ENCODE results near the gene CBL.

CBL gene

DNA sequence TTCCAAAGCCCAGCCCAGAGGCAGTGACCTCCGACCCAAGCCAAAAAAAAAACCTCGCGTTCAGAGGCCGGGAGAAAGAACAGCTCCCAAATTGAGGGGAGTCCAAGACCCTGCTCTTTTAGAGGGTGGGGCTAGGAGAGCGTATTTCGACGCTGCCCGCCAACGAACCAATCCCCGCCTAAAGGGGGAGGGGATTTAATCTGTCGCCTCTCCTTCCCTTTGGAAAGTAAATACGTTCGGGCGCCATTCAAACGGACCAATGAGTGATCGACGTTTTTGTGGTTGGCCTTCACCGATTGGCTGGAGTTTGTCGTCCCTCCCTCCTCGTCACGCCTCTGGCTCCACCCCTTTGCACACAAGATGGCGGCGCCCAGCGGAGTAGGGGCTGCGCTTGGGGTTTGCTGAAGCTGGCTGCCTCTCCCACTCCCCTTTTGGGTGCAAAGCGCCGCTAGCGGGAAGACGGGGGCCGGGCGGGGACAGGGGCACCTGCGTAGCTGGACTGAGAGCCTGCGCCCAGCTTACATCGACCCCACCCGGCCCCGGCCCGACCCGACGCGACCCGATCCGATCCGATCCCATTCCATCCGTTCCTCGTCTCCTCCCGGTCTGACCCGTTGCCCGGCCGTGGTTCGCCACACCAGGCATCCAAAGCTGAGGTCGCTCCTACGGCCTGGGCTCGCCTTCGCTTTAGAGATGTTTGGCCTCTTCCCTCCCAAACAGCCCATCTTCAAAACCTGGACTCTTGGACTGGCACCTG is 128.2 kb downstream of the CBL start, which contains the start of gene RNF26:
Gene RNF26 (plus strand): TSS at position 354 of the 757 bp plus-strand sequence. CDS start 596 bp downstream, outside the sequence.
- DNase-seq (ENCODE audit: low read depth): peak; percentile 99

DNA sequence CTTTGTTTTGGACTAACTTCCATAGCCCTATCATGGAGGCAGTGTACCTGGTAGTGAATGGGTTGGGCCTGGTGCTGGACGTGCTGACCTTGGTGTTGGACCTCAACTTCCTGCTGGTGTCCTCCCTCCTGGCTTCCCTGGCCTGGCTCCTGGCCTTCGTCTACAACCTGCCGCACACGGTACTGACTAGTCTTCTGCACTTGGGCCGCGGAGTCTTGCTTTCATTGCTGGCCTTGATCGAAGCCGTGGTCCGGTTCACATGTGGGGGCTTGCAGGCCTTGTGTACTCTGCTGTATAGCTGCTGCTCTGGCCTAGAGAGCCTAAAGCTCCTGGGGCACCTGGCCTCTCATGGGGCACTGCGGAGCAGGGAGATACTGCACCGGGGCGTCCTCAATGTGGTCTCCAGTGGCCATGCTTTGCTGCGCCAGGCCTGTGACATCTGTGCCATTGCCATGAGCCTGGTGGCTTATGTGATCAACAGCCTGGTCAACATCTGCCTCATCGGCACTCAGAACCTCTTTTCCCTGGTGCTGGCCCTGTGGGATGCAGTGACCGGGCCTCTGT is 129.0 kb downstream of the CBL start:
- DNase-seq (ENCODE audit: low read depth): peak; percentile 23

DNA sequence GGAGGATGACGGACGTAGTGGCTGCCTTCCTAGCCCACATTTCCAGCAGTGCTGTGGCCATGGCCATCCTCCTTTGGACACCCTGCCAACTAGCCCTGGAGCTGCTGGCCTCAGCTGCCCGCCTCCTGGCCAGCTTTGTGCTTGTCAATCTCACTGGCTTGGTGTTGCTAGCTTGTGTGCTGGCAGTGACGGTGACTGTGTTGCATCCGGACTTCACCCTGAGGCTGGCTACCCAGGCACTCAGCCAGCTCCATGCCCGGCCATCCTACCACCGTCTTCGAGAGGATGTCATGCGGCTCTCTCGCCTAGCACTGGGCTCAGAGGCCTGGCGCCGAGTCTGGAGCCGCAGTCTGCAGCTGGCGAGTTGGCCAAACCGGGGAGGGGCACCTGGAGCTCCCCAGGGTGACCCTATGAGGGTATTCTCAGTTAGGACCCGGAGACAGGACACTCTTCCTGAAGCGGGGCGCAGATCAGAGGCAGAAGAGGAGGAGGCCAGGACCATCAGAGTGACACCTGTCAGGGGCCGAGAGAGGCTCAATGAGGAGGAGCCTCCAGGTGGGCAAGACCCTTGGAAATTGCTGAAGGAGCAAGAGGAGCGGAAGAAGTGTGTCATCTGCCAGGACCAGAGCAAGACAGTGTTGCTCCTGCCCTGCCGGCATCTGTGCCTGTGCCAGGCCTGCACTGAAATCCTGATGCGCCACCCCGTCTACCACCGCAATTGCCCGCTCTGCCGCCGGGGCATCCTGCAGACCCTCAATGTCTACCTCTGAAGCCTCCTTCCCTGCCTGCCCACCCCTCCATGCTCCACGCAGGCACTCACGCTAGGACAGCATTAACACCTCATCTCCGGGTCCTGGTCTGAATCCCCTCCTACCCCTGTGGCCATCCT is 129.8 kb downstream of the CBL start:
- no peak for DNase-seq (ENCODE audit: low read depth)

DNA sequence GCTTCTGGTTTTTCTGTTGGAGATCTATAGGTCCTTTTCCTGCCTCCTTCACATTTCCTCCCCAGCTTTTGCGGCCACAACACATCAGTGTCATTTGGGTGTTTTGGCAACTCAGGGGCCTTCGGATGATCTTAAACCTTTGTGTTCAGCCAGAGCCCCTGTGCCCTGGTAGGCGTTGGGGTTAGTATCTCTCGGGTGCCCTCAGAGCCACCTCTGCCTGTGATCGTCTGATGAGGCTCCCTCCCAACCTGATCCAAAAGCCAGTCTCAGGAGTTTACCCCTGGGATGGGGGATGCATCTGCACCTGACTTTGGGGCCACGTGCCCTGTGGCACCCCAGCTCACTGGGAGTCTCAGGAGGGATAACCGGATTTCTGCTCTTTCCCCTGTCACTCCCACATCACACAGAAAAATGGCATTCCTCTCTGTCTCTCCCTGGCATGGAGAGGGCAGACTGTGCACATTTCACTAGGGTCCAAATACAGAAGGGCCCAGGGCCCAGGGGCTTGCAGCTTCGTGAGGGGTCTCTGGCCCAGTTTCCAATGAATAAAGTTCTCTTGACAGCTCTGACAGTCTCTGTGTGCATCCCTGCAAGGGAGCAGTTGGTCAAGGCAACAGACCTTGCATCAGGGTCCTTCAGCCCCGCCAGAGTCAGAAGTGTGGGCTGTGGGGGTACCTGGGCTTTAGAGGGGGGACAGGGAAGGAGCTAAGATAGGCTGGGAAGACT is 130.8 kb downstream of the CBL start:
- DNase-seq (ENCODE audit: low read depth): no peak

DNA sequence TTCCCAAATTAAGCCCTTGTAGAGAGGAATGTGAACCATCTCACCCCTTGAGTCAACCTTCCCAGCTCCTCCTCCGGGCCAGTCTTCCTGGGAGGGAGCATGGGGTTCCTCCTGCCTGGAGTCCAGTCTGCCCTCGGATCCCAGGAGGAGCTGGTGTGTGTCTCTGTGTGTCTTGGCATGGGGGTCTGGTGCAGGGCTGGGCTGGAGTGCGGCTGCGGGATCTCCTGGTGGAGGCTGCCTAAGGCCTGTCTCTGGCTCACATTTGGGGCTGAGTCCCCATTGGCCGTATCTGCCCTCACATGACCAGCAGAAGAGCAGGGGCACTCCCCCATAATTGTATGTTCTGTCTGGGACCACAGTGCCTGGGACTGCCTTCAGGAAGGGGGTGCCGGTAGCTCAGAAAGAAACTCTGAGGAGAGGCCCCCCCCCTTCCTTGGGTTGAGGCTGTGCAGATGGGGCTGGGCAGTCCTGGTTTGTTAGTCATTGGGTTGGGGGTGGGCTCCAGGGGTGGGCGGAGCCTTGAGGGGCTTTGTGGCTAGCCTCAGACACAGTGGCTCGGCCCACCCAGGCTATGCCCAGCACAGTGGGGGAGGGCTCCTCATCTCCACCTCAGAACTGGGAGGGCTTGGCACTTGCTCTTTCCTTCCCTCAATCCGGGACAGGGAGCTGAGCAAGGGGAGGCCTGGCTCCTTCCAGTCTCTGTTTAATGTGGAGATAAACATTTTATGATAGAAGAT is 131.6 kb downstream of the CBL start:
- peak; percentile 66 for DNase-seq (ENCODE audit: low read depth)

DNA sequence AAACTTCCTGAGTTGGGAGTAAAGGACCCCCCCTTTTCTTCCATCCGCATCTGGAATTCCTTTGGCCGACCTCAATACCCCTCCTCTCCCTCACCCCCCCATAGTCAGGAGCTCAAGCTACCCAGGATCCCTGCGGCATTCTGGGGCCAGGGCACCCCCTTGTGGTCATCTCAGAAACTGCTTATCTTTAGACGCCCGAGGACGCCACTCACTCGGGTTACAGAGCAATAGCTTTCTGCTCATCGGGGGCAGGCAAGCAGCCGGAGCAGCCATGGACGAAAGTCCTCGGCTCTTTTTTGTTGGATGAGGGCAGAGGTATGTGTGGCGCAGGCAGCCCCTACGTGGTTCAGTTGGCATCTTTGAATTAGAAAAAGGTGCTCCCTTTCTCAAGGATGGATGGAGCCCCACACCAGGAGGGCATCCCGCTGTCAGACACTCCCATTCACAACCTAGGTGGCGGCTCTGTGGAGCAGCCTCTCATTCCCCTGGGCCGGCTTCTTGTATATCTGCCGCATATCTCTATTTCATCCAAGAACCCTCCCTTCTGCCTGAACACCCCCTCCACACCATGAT is 132.3 kb downstream of the CBL start:
- DNase-seq (ENCODE audit: low read depth): peak; percentile 82

DNA sequence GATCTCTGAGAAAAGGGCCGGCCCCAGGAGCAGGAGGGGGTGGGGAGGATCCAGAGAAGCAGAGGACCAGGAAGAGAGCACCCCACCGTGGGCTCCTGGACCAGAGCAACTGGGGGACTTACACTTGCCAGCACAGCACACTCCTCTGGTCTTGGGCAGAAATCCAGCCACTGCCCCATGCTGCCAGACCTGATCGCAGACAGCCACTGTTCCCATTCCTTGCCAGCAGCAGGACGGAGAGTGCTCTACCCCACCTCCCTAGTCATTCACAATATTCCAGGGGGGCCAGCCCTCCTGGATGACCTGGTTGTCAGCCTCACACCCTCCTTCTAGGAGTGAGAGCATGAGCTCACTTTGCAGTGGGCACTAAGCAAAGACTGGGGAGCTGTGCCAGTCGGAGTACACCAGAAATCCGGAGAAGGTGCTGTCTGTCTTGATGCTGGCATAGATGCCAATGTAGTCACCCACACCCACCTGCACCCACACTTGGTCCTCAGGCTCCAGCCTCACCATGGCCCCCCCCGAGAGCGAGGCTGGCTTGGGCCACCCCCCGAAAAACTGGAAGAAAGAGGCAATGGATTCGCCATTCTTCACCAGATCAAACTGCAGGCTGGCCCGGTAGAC is 132.9 kb downstream of the CBL start:
- no peak for DNase-seq (ENCODE audit: low read depth)

DNA sequence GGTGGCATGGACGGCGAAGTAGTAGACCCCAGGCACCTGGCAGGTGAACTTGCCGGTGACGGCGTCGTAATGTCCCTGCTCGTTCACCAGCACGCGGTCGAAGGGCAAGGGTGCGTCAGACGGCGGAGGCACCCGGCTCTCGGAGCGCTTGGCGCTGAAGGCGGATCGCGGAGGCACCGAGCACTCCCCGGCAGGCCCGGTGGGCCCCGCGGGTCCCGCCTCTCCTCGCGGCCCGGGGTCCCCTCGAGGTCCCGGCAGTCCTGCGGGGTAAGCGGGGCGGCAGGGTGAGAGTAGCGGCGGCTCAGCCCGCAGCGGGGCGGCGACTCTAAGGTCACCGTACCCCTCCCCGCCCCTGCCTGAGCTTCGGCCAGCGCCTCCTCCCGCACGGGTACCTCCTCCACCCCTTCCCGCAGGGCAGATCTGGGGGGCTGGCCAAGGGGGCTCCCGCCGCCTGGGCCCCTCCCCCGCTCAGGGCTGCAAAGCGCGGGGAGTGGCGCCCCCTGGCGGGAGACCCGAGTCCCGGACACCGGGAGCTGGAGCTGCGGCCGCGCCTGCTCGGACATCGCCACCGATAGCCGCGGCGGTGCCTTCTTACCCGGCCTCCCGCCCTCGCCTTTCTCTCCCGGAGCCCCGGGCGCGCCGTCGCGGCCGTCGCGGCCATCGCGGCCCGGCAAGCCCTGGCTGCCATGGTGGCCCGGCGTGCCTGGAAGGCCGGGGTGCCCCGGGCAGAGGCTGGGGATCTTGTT is 133.6 kb downstream of the CBL start:
- DNase-seq (ENCODE audit: low read depth): peak; percentile 62

DNA sequence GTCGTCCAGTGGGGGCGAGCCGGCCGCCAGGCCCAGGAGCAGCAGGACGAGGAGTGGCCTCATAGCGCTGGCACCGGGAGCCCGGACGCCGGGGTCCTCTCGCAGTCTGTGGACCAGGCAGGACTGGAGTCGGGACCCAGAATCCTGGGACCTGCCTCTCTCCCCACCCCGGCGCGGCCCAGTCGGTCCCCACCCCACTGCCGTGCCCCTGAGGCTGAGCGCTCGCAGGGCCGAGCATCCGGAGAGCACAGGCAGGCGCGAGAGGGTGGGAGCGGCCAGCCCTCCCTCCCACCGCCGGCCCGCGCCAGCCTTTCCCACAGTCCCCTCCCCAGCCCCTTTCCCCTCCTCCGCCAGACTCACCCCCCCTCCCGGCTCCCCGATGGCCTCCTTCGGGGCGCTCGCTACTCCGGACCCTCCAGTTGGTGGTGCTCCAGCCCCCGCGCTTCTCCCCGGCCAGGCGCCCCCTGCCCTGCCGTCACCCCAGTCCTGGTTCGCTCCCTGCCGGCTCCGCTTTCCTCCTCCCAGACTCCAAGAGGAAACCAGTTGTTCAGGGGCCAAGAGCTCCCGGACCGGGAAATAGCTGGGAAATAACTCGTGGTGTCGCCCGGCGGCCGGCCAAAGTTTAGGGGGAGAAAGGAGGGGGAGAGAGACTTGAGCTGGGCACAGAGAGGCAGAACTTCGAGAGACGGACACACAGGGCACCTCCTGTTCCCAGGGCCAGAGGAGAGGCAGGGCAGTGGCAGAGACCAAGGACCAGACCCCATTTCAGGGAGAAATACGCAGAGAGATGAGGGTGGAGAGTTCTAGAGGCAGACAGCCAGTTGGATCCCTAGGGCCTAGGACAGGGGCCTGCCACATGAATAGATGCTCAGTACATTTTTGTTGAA is 134.4 kb downstream of the CBL start, which contains the start of gene C1QTNF5:
Gene C1QTNF5 (minus strand): TSS at position 549 of the 887 bp plus-strand sequence. CDS start 486 bp downstream, at position 63.
- peak; percentile 44 for DNase-seq (ENCODE audit: low read depth)

DNA sequence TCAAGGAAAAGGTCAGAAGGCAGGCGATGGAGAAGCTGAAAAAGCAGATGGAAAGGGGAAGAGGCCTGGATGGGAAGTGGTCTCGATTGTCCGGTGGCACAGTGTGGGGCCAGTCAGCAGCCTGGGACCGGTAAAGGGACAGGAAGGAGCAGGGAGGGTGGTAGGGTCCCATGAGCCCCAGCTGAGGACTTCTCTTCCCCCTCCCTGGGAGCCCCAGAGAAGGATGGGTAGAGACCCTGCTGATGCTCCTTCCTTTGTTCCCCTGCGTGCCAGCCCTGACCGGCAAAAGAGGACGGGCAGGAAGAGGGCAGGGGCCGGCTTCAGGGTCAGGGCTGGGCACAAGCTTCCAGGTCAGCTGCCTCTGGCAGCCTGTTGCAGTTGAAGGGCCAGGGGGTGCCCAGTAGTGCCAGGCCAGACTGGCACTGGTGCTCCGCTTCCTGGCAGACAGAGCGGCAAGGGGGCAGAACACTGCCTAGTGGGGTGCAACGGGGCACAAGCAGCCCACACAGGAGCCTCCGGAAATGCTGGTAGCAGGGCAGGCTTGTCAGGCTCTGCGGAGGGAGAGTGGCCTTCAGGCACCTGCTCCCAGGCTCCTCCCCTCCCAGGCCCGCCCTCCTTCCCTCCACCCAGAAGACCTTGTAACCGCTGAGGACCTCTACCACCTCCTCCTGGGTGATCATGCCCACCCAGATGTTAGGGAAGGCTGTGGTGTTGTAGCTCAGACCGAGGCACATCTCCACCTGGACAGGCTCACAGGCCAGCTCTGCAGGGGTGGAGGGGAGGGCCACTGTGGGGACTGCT is 135.3 kb downstream of the CBL start:
- no peak for DNase-seq (ENCODE audit: low read depth)

DNA sequence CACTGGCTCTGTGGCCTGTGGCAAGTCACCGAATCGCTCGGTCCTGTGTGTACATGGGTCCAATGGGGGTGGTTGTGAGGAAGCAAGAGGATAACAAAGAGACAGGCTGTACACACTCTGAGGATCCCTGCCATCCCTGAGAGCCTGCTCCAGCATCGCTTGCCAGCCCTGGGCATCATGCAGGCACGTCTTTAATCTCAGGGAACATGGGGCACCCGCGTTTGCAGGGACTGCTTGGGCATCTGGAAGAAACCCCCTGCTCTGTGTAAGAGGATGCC is 135.8 kb downstream of the CBL start:
- no peak for DNase-seq (ENCODE audit: low read depth)

DNA sequence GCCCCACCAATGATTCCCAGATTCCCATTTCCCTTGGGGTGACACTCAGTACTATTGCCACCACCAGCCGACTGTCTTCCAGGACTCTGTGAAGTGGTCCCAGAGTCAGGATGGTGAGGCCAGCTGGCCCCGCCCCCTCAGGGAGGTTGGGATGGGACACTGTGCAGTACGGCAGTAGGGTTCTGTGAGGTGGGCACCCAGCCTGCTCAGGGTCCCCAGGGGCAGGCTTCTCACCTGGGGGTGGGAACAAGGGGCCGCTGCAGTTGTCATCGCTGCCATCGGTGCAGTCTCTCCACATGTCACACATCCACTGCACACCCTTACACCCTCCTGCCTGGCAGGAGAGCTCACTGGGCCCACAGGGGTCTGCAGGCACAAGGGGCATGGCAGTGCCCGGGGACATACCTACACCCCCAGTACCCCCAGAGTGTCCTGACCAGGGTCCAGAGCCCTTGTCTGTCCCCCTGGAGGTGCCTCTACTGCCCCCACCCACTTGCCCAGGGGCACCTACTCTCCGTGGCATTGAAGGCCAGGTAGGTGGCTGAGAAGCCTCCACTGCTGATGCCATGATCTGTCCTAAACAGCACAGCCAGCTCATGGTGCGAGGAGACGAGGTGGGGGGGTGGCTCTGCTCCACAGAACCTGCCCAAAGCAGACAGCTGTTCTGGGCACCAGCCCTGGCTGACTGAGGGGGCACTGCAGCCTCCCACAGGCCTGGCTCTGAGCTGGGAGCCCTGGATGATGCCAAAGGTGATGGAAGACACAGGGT is 136.4 kb downstream of the CBL start:
- DNase-seq (ENCODE audit: low read depth): no peak

DNA sequence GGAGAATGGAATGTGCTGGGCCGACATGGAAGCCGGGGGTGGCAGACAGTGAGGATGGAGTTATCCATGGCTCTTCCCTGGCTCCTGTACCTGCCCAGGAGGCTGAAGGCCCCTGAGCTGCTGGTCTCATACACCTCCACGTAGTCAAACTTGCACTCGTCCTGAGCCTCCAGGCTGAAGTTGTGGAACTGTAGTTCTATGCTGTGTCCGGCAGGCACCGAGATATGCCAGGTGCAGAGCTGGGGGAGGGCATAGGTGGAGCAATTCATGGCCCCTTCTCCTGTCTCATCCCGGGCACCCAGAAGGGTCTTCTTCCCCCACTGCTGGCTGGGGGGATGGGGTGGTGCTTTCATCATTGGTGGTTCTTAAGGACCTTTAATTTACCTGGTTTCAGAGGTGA is 137.6 kb downstream of the CBL start:
- DNase-seq (ENCODE audit: low read depth): no peak

DNA sequence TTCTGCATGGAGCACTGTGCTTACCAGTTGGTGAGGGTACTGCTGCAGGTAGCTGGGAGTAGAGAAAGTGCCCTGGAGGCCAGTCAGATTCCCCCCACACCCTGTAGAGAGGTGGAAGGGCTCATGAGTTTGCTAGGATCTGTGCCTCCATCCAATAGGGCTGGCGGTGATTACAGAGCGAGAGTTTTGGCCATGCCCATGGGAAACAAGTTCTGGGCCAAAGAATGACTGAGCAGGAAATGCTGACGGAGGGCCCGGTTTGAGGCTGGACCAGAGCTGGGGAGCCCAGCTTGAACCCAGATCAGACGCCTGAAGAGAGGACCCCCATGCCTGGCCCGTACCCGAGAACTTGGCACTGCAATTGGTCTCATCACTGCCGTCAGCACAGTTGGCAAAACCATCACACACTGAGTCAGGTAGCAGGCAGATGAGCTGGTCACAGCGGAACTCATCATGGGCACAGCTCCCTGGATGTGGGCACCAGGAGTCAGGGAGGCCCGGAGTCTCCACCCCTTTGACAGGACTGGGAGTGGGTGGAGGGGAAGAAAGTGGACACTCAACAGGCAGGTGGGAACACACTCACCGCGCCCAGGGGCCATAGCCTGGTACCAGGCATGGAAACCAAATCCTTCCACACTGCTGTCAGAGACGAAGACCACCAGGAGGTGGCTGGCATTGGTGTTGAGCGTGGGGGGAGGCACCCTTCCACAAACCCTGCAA is 138.3 kb downstream of the CBL start:
- no peak for DNase-seq (ENCODE audit: low read depth)

DNA sequence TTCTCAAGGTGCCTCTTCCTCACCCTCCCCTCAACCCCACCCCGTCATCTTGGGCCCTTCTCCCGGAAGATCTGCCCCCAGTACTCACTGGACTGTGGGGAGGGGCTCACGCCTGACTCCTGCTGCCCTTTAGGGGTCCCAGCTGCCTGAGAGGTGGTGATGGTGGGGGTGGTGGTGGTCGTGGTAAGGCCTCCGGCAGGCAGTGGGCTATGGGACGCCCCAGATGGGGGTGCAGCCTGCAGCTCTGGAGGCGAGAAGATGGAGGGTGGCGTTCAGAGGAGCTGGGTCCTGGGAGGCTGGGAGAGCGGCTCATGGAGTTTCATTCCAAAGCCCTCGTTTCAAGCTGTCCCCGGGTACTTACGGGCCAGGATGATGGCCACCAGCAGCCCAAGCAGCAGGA is 139.5 kb downstream of the CBL start:
- no peak for DNase-seq (ENCODE audit: low read depth)

DNA sequence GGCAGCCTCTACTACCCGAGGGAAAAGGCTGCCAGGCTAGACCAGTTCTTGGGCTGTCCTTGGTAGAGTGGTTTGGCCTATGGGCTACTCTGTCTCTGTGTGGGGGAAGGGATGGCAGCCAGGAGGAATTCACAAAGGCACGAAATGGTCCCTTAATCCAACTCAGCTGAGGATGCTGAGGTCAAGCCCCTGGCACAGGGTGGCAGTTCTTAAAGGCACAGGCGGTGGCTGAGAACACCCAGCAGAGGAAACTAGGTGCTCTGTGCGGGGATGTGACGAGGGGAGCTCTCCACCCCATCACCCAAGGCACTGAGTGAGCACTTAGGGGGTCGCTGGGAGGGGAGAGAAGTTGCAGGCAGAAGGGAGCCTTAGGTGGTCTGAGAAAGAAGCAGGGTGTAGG is 140.5 kb downstream of the CBL start, which contains the start of gene MFRP:
Gene MFRP (minus strand): TSS at position 101 of the 400 bp plus-strand sequence. CDS start 192 bp downstream, outside the sequence.
- DNase-seq (ENCODE audit: low read depth): no peak
